Testis (tissue), 3 donors: ENCODE data around the gene RAPSN. TPM values are rescaled to one million over a fixed set of nuclear protein-coding genes. Genes with fewer than 3 reads are reported as not detected.

Experiments
- DNase-seq: peaks from one replicate; pipeline ENCODE4 v3.0.0-alpha.2; 2019
- H3K27ac ChIP-seq, 2 donors: fragments of 200-600 bp; sonication (generic); one replicate each; pipeline ENCODE4 v1.5.1; 2019
- H3K27me3 ChIP-seq: fragments of 200-600 bp; sonication (generic); one replicate; pipeline ENCODE4 v1.5.1; 2019
- H3K36me3 ChIP-seq: fragments of 200-600 bp; sonication (generic); one replicate; pipeline ENCODE4 v1.5.1; 2017; ENCODE audit warnings: low read depth; ENCODE audit errors: missing control alignments
- H3K4me1 ChIP-seq: fragments of 200-600 bp; sonication (generic); one replicate; pipeline ENCODE4 v1.5.1; 2019
- H3K4me3 ChIP-seq, 2 donors: fragments of 200-600 bp; sonication (generic); one replicate each; pipeline ENCODE4 v1.5.1; 2017 to 2019
- H3K9me3 ChIP-seq: fragments of 200-600 bp; sonication (generic); one replicate; pipeline ENCODE4 v1.5.1; 2017
- CTCF ChIP-seq, 3 experiments: fragments of 450-650 bp in 2 of 3; fragments of 200-600 bp in 1 of 3; sonication (generic) in 1 of 3; IDR thresholded peaks; one replicate each; pipeline ENCODE4 v1.5.1; 2016 to 2019; ENCODE audit warnings: antibody characterized with exemption in 3 of 3, mild to moderate bottlenecking in 2 of 3, moderate library complexity in 1 of 3
- POLR2A ChIP-seq: fragments of 450-650 bp; IDR thresholded peaks from one replicate; pipeline ENCODE4 v1.6.1; 2017; ENCODE audit warnings: antibody characterized with exemption, mild to moderate bottlenecking, moderate library complexity
- WGBS, 2 donors: methylation state at CpG; one replicate each; pipeline ENCODE4 v1.1.5; 2018; 5-methylcytosine and 5-hydroxymethylcytosine counted together
- intact Hi-C: fragments of 100-400 bp; cut with DNase I; formaldehyde crosslinking; loops from one replicate; pipeline ENCODE4 v1.15.1; 2023; ENCODE audit warnings: low total_unique reads
- microRNA-seq, 2 donors: library from miRNA; unstranded; fragments of <30 nt; microRNA quantifications; one replicate each; pipeline ENCODE4, GENCODE V29; 2016; ENCODE audit warnings: borderline number of aligned reads in 2 of 2, borderline replicate concordance in 1 of 2
- polyA plus RNA-seq: library from polyadenylated mRNA; stranded (reverse); fragments of 350-450 nt; fragmentation: Illumina TruSeq; extraction: RNeasy Lipid Tissue Mini Kit (QIAGEN cat#74804); gene quantifications from one replicate; pipeline ENCODE4 v1.2.3, GENCODE V29; 2014; ENCODE audit warnings: low read depth, low replicate concordance; ENCODE audit not compliant: insufficient read depth
- small RNA-seq, 2 donors: library from RNA; depleted of rRNA; stranded (forward); fragments of <200 nt; gene quantifications; one replicate each; pipeline ENCODE3, GENCODE V24; 2016
- total RNA-seq, 2 donors: library from RNA; depleted of rRNA; stranded (reverse); fragments of >200 nt; gene quantifications; one replicate each; pipeline ENCODE4 v1.2.3, GENCODE V29; 2016

Gene RAPSN
- total and polyA plus RNA-seq, 3 donors from 2014 or later = 0.19 to 0.65 (median 0.63) TPM

GRCh38 chr11:47387944-47388696, 60.8 kb downstream of the RAPSN start:
- H3K4me3 ChIP-seq = no peak overlapping the region

More at GRCh38 chr11:47387944-47388696, 60.8 kb downstream of the RAPSN start:
- no peak overlapping the region for H3K27ac ChIP-seq
- WGBS, 2 donors = 82 to 86% methylated on average over 9 to 13 of the region's 13 CpGs
- H3K9me3 ChIP-seq = no peaks in the 10 kb centered on the region
- no peaks in the 10 kb centered on the region for H3K36me3 ChIP-seq
- TF ChIP-seq POLR2A (no peak), CTCF (IDR thresholded peaks at IDR 0.05) (no peak)
- H3K27me3 ChIP-seq = no peaks in the 10 kb centered on the region
- DNase-seq = no peak
- intact Hi-C loops = no loop called here
- no peaks in the 10 kb centered on the region for H3K4me1 ChIP-seq

Small RNAs within 50 kb of the gene (microRNA-seq; reads per million reads assigned to microRNA genes)
- gene MIR4487 = 0 reads per million in 2 donors

Small RNAs within 50 kb of the gene (small RNA-seq; reads per million reads assigned to genes)
- gene MIR4487 = 0 reads per million in 2 donors

Other genes with a start within 250 kb of the RAPSN start
- gene DDB2, start 234.2 kb downstream of the RAPSN start, total RNA-seq = 10 to 100 TPM; 33.6 to 34.7 TPM
- 20.7 TPM for gene DDB2, start 234.2 kb downstream of the RAPSN start, polyA plus RNA-seq
- gene ACP2, start 200.3 kb downstream of the RAPSN start, total RNA-seq = 10 to 100 TPM; 61.3 to 63.7 TPM
- gene ACP2, start 200.3 kb downstream of the RAPSN start, polyA plus RNA-seq = 40.3 TPM
- gene NR1H3, start 191.1 kb downstream of the RAPSN start, total RNA-seq = 10 to 100 TPM; 29.4 to 38.2 TPM
- 83.4 TPM for gene NR1H3, start 191.1 kb downstream of the RAPSN start, polyA plus RNA-seq
- gene MADD, start 179.0 kb downstream of the RAPSN start, total RNA-seq = 100 to 1,000 TPM; 103 to 118 TPM
- 87.8 TPM for gene MADD, start 179.0 kb downstream of the RAPSN start, polyA plus RNA-seq
- gene MYBPC3, start 96.4 kb downstream of the RAPSN start, total RNA-seq = under 1 TPM; 0.68 to 0.79 TPM
- 1.7 TPM for gene MYBPC3, start 96.4 kb downstream of the RAPSN start, polyA plus RNA-seq
- 1 to 10 TPM; 4.6 to 7.4 TPM for gene SPI1, start 70.6 kb downstream of the RAPSN start, total RNA-seq
- gene SPI1, start 70.6 kb downstream of the RAPSN start, polyA plus RNA-seq = 16.3 TPM
- 10 to 100 TPM; 95.1 to 98.1 TPM for gene SLC39A13, start 40.5 kb downstream of the RAPSN start, total RNA-seq
- gene SLC39A13, start 40.5 kb downstream of the RAPSN start, polyA plus RNA-seq = 99.2 TPM
- gene PSMC3, start 22.7 kb downstream of the RAPSN start, total RNA-seq = 100 to 1,000 TPM in 1 of 2 donors, 10 to 100 TPM in 1; 98.1 to 108 TPM
- gene PSMC3, start 22.7 kb downstream of the RAPSN start, polyA plus RNA-seq = 228 TPM
- gene CELF1, start 104.0 kb upstream of the RAPSN start, total RNA-seq = 100 to 1,000 TPM; 193 to 208 TPM
- 74.3 TPM for gene CELF1, start 104.0 kb upstream of the RAPSN start, polyA plus RNA-seq
- gene PTPMT1, start 116.5 kb upstream of the RAPSN start, total RNA-seq = 100 to 1,000 TPM; 204 to 239 TPM
- 172 TPM for gene PTPMT1, start 116.5 kb upstream of the RAPSN start, polyA plus RNA-seq
- 10 to 100 TPM; 27.8 to 35.5 TPM for gene KBTBD4, start 129.8 kb upstream of the RAPSN start, total RNA-seq
- 35.9 TPM for gene KBTBD4, start 129.8 kb upstream of the RAPSN start, polyA plus RNA-seq
- 10 to 100 TPM; 69.8 to 88.5 TPM for gene NDUFS3, start 129.9 kb upstream of the RAPSN start, total RNA-seq
- gene NDUFS3, start 129.9 kb upstream of the RAPSN start, polyA plus RNA-seq = 121 TPM
- gene FAM180B, start 137.5 kb upstream of the RAPSN start, total RNA-seq = not detected
- 1.1 TPM for gene FAM180B, start 137.5 kb upstream of the RAPSN start, polyA plus RNA-seq
- gene C1QTNF4, start 145.3 kb upstream of the RAPSN start, total RNA-seq = 10 to 100 TPM; 15.4 to 25.1 TPM
- gene C1QTNF4, start 145.3 kb upstream of the RAPSN start, polyA plus RNA-seq = 2.6 TPM
- gene MTCH2, start 193.4 kb upstream of the RAPSN start, total RNA-seq = 10 to 100 TPM; 71.1 to 98.8 TPM
- gene MTCH2, start 193.4 kb upstream of the RAPSN start, polyA plus RNA-seq = 396 TPM